KMS-11 (cell line): ENCODE measurements around the gene VPREB1.

Experiments
- H2AFZ ChIP-seq: fragments of 200-600 bp; sonication (generic); 2 replicates; pipeline ENCODE4 v1.6.1; 2016; ENCODE audit warnings: antibody characterized with exemption, mixed run types, low read depth
- H3K27ac ChIP-seq: fragments of 200-600 bp; sonication (generic); 2 replicates; pipeline ENCODE4 v1.6.1; 2016; ENCODE audit warnings: mild to moderate bottlenecking, mixed run types
- H3K27me3 ChIP-seq: fragments of 200-600 bp; sonication (generic); 2 replicates; pipeline ENCODE4 v1.6.1; 2017; ENCODE audit warnings: mild to moderate bottlenecking, low read depth, mixed run types, moderate library complexity; ENCODE audit not compliant: insufficient read depth
- H3K36me3 ChIP-seq: fragments of 200-600 bp; sonication (generic); 2 replicates; pipeline ENCODE4 v1.6.1; 2017; ENCODE audit warnings: mild to moderate bottlenecking, mixed run types; ENCODE audit not compliant: insufficient read depth
- H3K4me1 ChIP-seq: fragments of 200-600 bp; sonication (generic); 2 replicates; pipeline ENCODE4 v1.6.1; 2016; ENCODE audit warnings: mild to moderate bottlenecking, low read depth, mixed run types; ENCODE audit not compliant: poor library complexity, severe bottlenecking
- H3K4me2 ChIP-seq: fragments of 200-600 bp; sonication (generic); 2 replicates; pipeline ENCODE4 v1.7.0; 2016; ENCODE audit warnings: mild to moderate bottlenecking, mixed run types
- H3K4me3 ChIP-seq: fragments of 200-600 bp; sonication (generic); IDR thresholded peaks from 2 replicates; pipeline ENCODE4 v1.6.1; 2017; ENCODE audit warnings: low read depth, low read length, mixed read lengths; ENCODE audit not compliant: insufficient read depth
- H3K79me2 ChIP-seq: fragments of 200-600 bp; sonication (generic); 2 replicates; pipeline ENCODE4 v1.6.1; 2016; ENCODE audit warnings: low read depth, mixed run types; ENCODE audit not compliant: insufficient read depth
- H3K9ac ChIP-seq: fragments of 200-600 bp; sonication (generic); 2 replicates; pipeline ENCODE4 v1.6.1; 2016; ENCODE audit warnings: mild to moderate bottlenecking, mixed run types
- H4K20me1 ChIP-seq: fragments of 200-600 bp; sonication (generic); 2 replicates; pipeline ENCODE4 v1.6.1; 2016; ENCODE audit warnings: mild to moderate bottlenecking, mixed run types; ENCODE audit not compliant: insufficient read depth
- TF ChIP-seq, protein P1 (sequence below): fragments of 200-600 bp; sonication (generic); conservative IDR thresholded peaks from 2 replicates; pipeline ENCODE4 v1.6.1; 2017; ENCODE audit warnings: low read depth, mild to moderate bottlenecking, antibody characterized with exemption, low read length, moderate library complexity, mixed read lengths

VPREB1 gene

DNA sequence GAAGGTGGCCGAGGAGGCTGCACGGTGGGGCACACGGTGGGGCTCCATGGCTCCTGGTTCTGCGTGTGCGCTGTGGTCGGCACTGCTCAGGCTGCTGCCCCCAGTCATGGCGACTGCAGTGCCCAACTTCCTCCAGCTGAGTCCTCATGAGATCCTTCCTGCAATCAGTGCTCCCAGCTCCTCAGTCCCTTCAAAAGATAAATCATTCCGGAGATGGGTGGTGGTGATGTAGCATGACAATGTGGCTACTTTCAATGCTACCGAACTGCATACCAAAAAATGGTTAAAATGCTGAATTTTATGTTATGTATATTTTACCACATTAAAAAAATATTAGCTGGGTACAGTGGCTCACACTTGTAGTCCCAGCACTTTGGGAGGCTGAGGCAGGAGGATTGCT is 14.1 kb upstream of the VPREB1 start:
- H3K4me1 ChIP-seq: no peaks in the 10 kb centered on the region
- H3K4me2 ChIP-seq: no peak overlapping the region
- no peak overlapping the region for H3K4me3 ChIP-seq
- H3K36me3 ChIP-seq: no peaks in the 10 kb centered on the region
- no peaks in the 10 kb centered on the region for H4K20me1 ChIP-seq
- TF ChIP-seq, protein P1, sequence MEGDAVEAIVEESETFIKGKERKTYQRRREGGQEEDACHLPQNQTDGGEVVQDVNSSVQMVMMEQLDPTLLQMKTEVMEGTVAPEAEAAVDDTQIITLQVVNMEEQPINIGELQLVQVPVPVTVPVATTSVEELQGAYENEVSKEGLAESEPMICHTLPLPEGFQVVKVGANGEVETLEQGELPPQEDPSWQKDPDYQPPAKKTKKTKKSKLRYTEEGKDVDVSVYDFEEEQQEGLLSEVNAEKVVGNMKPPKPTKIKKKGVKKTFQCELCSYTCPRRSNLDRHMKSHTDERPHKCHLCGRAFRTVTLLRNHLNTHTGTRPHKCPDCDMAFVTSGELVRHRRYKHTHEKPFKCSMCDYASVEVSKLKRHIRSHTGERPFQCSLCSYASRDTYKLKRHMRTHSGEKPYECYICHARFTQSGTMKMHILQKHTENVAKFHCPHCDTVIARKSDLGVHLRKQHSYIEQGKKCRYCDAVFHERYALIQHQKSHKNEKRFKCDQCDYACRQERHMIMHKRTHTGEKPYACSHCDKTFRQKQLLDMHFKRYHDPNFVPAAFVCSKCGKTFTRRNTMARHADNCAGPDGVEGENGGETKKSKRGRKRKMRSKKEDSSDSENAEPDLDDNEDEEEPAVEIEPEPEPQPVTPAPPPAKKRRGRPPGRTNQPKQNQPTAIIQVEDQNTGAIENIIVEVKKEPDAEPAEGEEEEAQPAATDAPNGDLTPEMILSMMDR: no peak
- no peaks in the 10 kb centered on the region for H3K79me2 ChIP-seq
- no peak overlapping the region for H2AFZ ChIP-seq
- H3K9ac ChIP-seq: no peak overlapping the region
- no peaks in the 10 kb centered on the region for H3K27me3 ChIP-seq
- no peak overlapping the region for H3K27ac ChIP-seq

DNA sequence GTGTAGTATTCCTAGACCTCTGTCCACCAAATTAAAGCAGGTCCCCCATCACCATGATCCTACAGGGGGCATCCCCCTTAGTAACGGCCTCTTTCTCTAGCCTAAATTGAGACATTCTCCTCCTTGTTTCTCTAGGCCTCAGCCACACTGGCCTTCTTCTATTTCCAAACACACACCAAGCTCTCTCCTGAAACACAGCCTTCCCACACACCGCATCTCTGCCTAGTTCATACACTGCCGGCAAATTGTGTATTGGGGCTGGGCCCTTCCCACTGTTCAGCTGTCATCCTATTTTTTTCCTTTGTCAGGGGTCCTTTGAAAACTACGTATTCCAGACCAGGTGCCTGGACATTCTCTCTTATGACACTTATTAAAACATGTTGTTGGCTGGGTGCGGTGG is 11.5 kb upstream of the VPREB1 start:
- Histone ChIP-seq H3K27me3 (no peaks in the 10 kb centered on the region), H3K4me3 (no peak overlapping the region), H3K9ac (no peak overlapping the region), H2AFZ (no peak overlapping the region), H3K4me1 (no peaks in the 10 kb centered on the region), H4K20me1 (no peaks in the 10 kb centered on the region), H3K27ac (no peak overlapping the region), H3K79me2 (no peaks in the 10 kb centered on the region), H3K36me3 (no peaks in the 10 kb centered on the region), H3K4me2 (no peak overlapping the region)
- TF ChIP-seq, protein P1: no peak

DNA sequence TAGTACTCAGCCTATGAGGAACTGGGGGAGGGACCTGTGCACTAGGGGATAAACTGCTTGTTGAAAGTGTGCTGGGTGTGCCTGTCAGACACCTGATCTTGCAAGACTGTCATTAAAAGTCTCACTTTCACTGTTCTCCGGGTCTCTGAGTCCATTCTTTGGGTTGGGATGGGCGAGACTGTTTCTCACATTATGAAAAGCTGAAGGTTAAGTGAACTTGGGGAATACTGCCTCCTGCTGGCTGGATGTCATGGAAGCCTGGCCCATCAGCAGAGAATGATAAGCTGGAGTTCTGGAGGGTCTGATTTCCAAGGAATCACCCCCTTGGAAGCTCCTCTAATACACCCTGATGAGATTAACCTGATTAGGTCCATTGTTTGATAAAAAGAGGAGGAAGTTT is 9.0 kb upstream of the VPREB1 start:
- Histone ChIP-seq H3K36me3 (no peaks in the 10 kb centered on the region), H3K4me2 (no peak overlapping the region), H3K27me3 (no peaks in the 10 kb centered on the region), H2AFZ (no peak overlapping the region), H4K20me1 (no peaks in the 10 kb centered on the region), H3K9ac (no peak overlapping the region), H3K27ac (no peak overlapping the region), H3K4me3 (no peak overlapping the region), H3K4me1 (no peaks in the 10 kb centered on the region), H3K79me2 (no peaks in the 10 kb centered on the region)
- TF ChIP-seq, protein P1: peak; percentile 70

DNA sequence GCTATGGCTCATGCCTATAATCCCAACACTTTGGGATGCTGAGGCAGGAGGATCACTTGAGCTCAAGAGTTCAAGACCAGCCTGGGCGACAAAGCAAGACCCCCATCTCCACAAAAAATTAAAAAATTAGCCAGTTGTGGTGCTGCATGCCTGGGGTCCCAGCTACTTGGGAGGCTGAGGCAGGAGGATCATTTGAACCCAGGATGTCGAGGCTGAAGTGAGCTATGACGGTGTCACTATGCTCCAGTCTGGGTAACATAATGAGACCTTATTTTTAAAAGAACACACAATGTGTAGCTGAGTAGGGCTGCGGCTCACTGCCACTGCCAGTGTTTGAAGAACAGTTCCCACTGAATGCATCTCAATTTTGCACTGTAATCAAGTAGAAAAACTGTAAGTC is 7.1 kb upstream of the VPREB1 start:
- Histone ChIP-seq H3K27me3 (no peaks in the 10 kb centered on the region), H3K4me2 (no peak overlapping the region)

More for the DNA sequence above, 7.1 kb upstream of the VPREB1 start:
- H3K4me1 ChIP-seq: no peaks in the 10 kb centered on the region
- no peak overlapping the region for H2AFZ ChIP-seq
- H4K20me1 ChIP-seq: no peaks in the 10 kb centered on the region
- TF ChIP-seq, protein P1: no peak
- no peaks in the 10 kb centered on the region for H3K36me3 ChIP-seq
- no peak overlapping the region for H3K27ac ChIP-seq
- no peaks in the 10 kb centered on the region for H3K79me2 ChIP-seq
- no peak overlapping the region for H3K9ac ChIP-seq
- H3K4me3 ChIP-seq: no peak overlapping the region
